CD4-positive, alpha-beta T cell treated with Interleukin-2 at 100 ng/mL for 4 hours (primary cell): Measurements from ENCODE around the gene GRM4.
"Not testable (repeated sequence)": the region's sequence is repeated elsewhere in the genome, so short reads cannot be mapped to it uniquely, and the experiment has no call there.

Experiments used
- DNase-seq: peaks from one replicate; pipeline ENCODE4 v3.0.0-alpha.2; 2020; ENCODE audit warnings: low spot score

GRM4 gene

DNA sequence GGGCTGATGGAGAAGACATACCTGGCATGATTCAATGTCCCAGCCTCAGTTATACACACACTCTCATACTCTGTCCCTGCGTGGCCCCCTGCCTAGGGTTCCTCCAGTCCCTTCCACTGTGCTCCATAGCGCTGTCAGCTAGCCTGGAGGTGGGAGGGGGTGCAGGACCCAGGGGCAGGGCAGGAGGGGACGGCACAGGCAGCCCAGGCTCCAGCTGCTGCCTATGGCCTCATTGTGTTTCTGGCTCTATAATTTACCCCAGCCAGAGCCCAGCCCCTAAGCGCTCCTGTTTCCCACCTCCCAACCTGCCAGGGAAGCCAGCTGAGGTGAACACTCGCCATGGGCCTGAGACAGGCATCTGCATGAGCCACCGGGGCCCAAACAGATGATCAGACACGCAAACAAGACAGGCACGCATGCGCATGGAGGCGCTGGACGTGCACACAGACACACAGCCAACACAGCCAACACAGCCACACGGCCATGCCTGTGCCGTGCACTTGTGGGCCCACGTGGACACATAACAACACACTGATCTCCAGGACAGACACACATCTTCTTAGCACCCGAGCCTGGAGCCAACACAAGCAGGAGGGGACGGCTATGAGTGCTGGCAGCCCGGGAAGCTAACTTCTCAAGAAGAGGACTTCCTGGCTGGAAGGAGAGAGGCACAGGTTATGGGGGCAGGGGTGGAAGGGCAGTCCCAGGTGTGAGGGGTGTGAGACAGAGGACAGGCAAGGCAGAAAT lies 124.9 kb downstream of the GRM4 start:
- no peak for DNase-seq

DNA sequence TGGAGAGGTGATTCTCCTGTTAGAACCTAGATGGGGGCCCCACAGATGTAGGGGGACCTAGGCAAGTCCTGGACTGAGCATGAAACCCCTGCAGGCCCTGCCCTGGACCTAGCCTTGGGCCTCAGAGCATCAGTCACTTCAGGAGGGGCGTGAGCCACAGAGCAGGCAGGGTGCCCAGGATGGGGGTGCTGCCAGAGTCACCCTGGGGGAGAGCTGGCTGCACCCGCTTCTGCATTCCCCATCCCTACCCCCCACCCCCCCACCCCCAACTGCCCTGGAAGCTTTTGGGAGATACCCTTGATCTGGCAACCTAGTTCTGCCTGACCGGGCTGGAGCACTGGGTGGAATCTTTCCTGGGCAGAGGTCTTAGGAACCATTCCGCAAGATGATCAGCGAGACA lies 125.6 kb downstream of the GRM4 start:
- DNase-seq, result no peak

DNA sequence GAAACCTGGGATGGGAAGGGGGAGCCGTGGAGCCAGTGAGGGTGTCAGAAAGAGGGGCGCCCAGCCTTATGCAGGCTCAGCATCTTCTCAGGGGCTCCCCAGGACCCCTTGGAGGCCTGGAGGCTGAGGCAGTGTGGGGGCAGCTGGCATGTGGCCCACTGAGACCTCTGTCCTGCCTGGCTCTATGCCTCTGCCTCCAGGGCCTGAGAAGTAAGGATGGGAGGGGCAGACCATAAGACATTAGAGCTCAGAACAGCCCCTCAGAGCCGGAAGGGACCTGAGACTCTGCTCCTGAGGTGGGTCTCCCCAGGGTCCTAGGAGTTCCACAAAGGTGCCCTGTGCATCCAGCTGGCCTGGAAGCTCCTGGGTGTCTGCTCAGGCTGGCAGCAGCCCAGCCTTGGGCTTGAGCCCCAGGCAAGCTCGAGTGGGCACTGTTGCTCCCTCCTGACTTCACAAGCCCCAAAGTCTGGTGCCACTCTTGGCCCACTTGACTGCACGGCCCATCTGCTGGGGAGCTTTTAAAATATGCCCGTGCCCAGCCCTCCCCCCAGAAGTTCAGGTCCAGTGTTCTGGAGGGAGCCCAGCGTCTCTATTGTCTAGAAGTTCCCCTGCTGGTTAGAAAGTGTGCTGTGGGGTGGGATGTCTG lies 126.8 kb downstream of the GRM4 start:
- DNase-seq, result no peak

DNA sequence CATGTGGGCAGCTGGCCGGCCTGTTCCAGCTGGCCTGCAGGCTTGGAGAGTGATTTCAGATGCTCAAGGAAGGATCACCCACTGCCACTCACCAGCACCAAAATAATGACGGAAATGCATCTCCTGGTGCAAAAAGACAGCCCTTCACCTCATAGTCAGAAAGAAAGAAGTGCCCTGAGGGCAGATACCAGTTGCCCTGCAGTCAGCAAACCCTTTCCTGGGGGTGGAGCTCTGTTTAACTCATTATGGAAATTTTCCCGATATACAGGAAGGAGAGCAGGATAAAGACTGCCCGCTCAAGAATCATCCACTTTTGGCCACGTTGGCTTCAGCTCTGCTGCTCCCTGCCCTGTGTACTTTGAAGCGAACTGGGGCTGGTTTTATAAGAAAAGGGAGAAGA lies 127.9 kb downstream of the GRM4 start:
- no peak for DNase-seq

DNA sequence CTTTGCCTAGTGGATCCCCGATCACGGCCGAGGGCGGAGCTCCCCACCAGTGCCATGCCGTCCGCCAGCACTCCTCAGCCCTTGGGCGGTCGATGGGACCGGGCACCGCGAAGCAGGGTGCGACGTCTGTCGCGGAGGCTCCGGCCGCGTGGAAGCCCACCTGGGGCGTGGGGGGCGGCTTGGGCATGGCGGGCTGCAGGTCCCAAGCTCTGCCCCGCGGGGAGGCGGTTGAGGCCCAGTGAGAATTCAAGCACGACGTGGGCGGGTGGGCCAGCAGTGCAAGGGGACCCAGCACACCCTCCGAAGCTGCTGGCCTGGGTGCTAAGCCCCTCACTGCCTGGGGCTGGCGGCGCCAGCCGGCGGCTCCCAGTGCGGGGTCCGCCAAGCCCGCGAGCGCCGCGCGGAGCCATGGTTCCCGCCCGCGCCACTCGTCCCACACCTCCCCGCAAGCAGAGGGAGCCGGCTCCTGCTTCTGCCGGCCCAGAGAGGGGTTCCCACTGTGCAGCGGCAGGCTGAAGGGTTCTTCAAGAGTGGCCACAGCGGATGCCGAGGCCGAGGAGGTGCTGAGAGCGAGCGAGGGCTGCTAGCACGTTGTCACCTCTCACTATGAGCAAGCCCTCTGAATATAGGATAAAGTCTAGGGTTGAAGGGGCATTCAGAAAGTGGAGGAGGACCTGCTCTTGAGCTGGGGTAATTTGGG lies 128.6 kb downstream of the GRM4 start:
- DNase-seq, result no peak

DNA sequence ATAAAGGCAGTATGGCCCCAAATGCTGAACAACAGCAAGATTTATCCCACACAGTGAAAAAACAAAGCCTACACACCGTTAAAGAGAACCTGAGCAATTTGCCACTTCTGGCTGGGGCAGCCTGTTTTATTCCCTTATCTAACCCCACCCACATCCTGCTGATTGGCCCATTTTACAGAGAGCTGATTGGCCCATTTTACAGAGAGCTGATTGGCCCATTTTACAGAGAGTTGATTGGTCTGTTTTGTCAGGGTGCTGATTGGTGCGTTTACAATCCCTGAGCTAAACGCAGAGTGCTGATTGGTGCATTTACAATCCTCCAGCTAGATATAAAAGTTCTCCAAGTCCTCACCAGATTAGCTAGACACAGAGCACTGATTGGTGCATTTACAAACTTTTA lies 129.3 kb downstream of the GRM4 start:
- not testable (repeated sequence) for DNase-seq

DNA sequence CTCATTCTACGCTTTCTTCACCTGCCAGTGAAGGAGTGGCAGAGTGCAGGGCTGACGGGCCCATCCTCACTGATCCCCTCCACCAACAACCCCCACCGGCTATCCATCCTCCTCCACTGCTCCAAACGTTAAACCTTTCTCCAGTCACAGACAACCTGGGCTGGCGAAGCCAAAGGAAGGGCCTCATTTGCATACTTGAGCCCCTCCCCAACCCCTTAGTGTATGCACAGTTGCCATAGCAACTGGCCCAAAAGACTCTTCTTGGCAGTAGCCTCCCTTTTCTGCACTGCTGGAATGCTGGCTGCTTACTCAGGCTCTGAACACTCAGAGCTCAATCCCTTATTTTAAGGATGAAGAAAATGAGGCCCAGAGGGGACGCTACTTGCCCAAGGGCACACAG lies 130.3 kb downstream of the GRM4 start:
- no peak for DNase-seq

DNA sequence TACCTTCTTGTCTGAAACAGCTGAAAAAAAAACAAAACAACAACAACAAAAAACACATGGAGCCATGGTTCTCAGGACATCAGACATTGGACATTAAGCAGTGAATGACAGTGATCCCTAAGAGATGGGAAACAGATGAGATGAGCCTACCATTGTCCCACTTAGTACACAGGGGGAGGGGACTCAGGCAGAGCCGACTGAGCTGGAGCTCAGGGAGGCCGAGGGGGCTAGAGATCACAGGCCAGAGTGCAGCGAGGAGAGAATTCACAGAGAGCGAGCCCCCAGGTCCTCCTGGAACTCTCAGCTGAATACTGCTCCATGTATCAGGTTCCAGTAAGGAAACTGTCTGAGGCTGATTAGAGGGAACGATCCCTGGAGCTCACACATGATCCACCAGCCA lies 134.6 kb downstream of the GRM4 start:
- no peak for DNase-seq

DNA sequence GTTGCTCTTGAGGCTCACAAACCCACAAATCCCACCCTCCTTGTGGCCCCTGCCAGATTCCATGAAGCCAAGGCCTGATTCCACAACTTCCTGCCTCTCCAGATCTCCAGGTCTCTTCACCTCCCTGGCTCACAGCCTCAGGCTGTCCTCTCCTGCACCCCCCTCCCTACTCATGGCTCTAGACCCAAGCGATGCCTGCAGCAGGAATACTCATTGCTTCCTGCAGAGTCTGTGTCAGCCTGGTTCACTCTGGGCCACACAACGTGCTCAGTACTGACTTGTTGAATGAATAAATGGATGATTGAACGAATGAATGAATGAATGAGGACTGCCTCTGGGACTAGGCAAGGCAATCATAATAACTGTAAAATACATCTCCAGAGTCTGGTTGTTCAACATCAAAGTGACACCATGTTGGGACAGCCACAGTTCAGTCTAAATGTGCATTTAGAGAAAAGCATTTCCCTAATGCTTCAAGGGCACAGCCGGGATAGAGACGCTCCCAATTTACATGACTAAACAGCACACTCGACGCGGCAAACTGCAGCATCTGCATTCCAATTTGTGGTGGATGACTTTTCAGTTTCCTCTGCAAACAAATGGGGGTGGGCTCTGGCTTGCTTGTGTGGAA lies 139.9 kb downstream of the GRM4 start:
- no peak for DNase-seq

DNA sequence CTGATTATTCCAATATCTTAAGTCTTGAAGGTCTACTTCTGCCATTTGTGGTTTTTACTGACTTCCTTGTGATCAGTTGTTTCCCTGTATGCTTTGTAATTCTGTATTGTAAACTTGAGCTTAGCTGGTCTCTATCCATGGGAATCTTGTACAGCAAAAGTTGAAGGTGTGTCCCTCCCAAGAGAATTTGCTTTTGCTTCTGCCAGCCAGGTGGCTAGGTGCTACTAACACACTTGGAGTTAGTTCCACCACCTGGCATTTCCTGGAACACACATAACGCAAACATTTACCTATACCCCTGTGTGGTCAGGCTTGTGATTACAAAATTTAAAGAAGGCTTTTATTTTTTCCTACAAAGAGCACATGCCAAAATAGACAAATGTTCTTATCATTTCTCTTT lies 141.2 kb downstream of the GRM4 start:
- DNase-seq, result no peak

DNA sequence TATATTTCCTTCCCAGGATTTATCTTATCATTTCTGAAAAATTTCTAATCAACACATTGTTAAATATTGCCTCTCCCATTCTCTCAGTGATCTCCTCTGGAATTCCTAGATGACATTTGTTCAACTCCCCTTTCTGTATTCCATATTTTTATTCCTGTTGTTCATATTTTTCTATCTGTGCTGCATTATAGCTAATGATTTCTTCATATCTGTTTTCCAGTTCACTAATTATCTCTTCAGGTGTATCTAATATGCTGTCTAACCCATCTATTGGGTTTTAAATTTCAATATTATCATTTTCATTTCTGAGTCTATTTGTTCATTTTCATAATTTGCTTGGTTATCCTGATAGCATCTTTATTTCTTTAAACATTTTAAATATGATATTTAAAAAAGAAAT lies 141.9 kb downstream of the GRM4 start:
- DNase-seq, result no peak

DNA sequence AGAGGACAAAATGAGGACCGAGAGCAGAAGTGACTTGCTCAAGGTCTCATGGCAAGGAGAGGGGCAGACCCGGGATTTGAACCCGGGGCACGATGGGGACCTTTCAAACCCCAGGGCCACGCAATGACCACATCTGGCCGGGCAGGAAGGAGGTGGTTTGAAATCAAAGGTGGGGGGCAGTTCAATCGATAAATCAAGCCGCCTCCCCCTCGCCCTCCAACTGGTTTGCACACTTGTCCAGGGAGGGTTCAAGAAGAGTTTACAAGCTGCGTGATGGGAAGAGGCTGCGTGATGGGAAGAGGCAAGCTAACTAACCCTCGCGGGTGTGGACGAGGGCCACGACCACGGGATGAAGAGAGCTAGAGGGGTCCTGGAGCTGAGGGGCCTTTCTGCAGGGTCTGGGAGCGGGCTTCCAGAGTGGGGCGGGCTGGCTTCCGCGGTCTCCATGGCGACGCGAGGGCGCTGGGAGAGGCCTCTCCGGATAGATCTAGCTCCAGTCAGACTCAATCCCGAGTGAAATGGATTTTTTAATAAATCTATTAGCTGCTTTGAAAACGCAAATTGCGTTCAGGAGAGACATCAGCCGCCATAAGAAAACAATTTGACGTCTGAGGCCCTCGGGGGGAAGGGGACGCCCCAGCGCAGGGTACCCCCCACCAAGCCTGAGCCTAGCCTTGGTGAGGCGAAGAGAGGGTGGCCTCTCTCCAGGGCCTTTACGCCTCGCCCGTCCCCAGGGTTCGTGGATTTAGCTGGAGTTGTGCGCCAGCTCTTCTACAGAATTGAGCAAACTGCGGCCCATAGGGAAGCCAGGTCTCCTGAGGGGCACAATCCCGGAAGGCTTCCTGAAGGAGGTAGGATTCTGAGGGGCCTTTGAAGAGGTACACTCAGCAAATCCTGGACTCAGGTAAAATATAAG lies 143.9 kb downstream of the GRM4 start:
- DNase-seq, result no peak

DNA sequence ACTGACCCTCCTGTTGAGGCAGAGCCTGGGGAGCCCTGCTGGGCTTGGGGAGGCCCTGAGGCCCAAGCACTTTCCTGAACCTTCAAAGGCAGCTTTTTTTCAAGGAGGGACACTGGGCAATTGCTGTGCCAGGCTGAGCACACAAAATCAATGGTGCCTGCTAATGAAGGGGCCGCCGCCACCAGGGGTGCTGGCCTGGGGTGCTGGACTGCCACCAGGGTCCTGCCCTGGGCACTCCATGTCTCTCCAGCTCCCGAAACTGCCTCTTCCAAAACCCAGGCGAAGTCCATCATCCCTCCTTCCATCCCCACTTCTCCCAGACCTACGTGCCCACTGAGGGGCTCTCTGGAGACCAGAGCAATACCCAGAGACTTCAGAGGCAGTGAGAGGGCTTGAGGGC lies 145.6 kb downstream of the GRM4 start:
- DNase-seq, result no peak

DNA sequence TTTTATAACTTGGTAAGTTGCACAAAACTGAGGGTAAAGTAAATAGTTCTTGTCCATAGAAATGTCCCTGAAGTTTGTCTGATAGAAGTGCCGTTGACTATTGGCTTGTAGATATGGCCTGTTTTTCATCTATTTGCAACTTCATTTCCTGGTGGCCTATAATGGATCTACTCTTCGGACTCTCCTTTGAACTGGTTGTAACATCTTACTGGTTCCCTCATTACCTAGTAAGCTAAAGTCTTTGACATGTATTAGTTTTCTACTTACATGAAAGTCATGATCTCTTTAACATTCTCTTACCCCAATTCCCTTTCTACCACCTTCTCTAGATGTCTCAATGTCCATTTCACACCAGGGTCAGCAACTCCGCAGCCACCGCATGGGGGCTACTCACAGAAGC lies 146.3 kb downstream of the GRM4 start:
- no peak for DNase-seq

DNA sequence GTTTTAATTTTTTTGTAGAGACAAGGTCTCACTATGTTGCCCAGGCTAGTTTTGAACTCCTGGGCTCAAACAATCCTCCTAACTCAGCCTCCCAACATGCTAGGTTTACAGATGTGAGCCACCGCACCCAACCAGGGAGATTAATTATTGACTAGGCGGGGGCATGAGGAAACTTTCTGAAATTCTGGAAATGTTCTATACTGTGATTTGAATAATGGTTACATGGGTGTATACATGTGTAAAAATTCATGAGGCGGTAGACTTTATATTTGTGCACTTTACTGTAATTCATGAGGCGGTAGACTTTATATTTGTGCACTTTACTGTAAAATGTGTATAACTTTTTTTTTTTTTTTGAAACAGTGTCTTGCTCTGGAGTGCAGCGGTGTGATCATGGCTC lies 147.2 kb downstream of the GRM4 start:
- no peak for DNase-seq

DNA sequence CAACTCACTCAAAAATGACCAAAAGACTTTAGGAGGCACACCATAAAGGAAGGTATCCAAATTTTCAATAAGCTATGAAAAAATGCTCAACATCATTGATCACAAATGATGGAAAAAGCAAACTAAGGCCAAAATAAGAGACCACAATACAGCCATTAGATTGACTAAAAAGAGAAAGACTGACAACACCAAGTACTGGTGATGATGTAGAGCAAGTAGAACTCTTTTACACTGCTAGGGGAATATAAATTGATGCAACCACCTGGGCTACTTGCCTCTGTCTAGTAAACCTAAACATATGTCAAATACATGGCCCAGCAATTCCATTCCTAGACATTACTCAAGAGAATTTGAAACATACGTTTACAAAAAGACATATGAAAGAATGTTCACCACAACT lies 148.6 kb downstream of the GRM4 start:
- DNase-seq, result no peak

DNA sequence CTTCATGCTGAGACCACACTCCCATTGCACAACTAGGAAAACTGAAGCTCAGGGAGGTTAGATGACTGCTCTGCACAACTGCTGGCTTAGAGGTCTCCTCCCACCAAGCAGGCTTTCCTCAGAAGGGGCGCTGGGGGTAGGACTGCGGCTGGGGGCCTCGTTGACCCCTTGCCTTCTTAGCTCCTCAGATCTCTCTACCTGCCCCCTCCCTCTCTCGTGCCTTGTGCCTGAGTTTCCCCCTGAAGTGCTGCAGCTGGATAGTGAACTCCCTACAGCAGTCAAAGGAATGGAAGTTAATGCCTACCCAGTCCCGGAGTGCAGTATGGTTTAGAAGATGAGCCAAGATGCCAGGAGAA lies 149.8 kb downstream of the GRM4 start:
- no peak for DNase-seq

DNA sequence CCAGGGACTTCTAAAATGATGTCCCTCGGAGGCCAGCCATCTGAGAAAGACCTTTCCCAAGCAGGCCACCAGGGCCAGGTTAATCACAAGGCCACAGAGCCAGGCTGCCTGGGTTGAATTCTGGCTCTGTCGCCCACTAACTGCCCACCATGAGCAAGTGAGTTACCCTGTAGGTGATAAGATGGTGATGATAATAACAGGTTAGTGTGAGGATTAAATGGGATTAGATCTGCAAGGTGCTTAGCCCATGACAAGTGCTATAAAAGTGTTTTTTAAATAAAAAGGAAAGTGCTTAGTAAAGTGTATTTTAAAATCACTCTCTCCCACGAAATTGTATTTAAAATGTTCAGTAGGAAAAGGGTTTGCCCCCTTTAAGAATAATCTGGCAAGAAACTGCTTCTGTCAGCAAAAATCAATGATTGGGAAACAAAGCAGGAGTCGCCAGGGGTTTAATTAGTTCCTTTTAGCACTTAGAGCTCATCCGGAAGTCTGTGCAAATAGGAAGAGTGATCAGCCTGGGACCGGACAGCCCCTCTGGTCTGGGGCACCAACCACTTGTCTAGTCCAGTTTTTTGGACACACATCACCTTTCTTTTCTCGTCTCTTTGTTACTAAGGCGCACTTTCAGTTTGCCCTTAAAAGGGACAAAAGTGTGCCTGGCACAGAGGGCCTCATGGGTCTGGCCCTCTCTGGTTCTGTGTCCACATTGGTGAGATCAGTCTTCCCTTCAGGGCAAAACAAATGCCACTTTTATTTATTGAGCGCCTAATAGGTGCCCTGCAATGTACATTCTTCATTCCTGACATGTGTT lies 150.4 kb downstream of the GRM4 start:
- DNase-seq, result no peak

DNA sequence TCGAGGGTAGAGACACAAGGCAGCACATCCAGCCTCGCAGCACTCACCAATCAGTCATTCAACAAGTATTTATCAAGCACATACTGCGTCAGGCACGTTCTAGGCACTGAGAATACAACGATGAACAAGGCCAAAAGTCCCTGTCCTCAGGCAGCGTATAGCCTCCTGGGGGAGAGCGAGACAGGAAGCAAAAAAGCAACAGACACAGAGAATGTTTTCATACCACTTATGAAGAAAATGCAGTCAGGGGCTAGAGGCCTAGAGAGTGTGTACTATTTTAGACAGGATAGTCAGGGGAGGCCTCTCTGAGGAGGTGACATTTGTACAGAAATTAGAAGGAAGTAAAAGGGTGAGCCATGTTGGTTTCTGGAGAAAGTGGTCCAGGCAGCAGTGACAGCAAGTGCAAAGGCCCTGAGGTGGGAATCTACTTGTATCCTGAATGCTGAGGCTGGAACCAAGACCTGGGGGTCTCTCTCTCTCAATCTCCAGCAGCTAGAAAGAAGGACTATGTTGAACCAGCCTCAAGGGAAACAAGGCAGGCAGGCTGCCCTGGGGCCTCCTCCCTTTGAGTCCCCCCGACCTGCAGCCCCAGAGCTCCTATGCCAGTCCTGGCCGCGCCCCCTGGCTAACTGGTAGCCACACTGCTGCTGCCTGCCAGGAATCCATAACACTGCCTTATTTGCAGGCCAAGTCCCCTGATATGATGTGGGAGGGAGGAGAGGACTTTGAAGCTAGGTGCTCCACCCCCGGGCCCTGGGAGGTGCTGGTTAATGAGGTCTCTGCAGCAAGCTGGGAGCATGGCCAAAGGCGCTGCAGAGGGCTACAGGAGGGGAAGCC lies 151.2 kb downstream of the GRM4 start:
- no peak for DNase-seq
